Activated CD4-positive, alpha-beta memory T cell treated with anti-CD3 and anti-CD28 coated beads, Interleukin-2, amount 10 ng/mL, durations not matched to agents 7 days and 5 days (primary cell): ENCODE data around the gene KBTBD2. TPM values are rescaled to one million over a fixed set of nuclear protein-coding genes. Genes with fewer than 3 reads are reported as not detected.
"Not testable (repeated sequence)": the region's sequence is repeated elsewhere in the genome, so short reads cannot be mapped to it uniquely, and the experiment has no call there.

ENCODE experiments used
- CTCF ChIA-PET: fragments of 350-600 bp; sonication (Branson Sonifier 250); formaldehyde crosslinking; loops from one replicate; lab custom pipeline; 2021; ENCODE audit warnings: antibody characterized with exemption, inconsistent platforms; lab: Charles Lee
- POLR2A ChIA-PET: fragments of 350-600 bp; sonication (Branson Sonifier 250); formaldehyde crosslinking; loops from one replicate; lab custom pipeline; 2021; ENCODE audit warnings: antibody characterized with exemption; lab: Charles Lee
- DNase-seq: peaks from one replicate; pipeline ENCODE4 v3.0.0-alpha.2; 2020
- H3K27ac Mint-ChIP-seq: one replicate; pipeline ENCODE4 v1.8.0; 2021; ENCODE audit warnings: mild to moderate bottlenecking, mixed read lengths
- H3K27me3 Mint-ChIP-seq: one replicate; pipeline ENCODE4 v1.8.0; 2021; ENCODE audit warnings: mixed read lengths
- H3K36me3 Mint-ChIP-seq: one replicate; pipeline ENCODE4 v1.8.0; 2021; ENCODE audit warnings: low read depth, mixed read lengths
- H3K4me1 Mint-ChIP-seq: one replicate; pipeline ENCODE4 v1.8.0; 2021; ENCODE audit warnings: mixed read lengths
- H3K4me3 Mint-ChIP-seq: one replicate; pipeline ENCODE4 v1.8.0; 2021; ENCODE audit warnings: mild to moderate bottlenecking, mixed read lengths
- H3K9me3 Mint-ChIP-seq: one replicate; pipeline ENCODE4 v1.8.0; 2021; ENCODE audit warnings: mixed read lengths
- total RNA-seq, 2 experiments: library from RNA; stranded (reverse); gene quantifications; one replicate each; pipeline ENCODE4 v1.2.3, GENCODE V29; 2021

KBTBD2 gene
- total RNA-seq, 2 experiments from 2014 or later, result 43.8 to 45.6 TPM

GRCh38 chr7:32869716-32870115 lies 21.8 kb downstream of the KBTBD2 start:
- ChIA-PET POLR2A (no interaction called here), CTCF (interaction anchor here (1.2 to 5.9 kb wide), 2 partner anchors 9 to 23 kb away, joined by 3 to 30 read pairs; no protein-coding TSS in a partner anchor)
- Mint-ChIP-seq H3K27me3 (no peaks in the 10 kb centered on the region), H3K27ac (no peak overlapping the region), H3K4me3 (no peak overlapping the region), H3K4me1 (peaks cover 16% of the 10 kb centered on the region), H3K9me3 (no peaks in the 10 kb centered on the region), H3K36me3 (peaks cover 77% of the 10 kb centered on the region)
- DNase-seq, result no peak

DNA sequence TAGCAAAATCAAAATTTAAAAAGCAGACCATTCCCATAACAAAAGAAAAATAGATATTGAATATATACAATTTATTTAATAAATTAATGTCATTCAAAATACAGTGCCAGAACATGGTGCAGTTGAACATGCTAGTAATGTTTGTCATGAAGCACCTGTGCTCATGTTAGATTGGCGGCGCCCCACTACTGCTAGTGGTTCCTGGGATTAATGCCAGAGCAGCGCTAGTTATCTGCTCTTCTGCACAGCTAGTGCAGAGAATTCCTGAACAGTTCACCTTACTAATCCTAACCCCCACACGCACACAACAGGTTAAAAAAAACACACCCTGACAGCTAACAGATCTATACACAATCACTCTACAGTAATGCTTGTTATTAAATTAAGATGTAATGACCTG lies 23.4 kb downstream of the KBTBD2 start:
- ChIA-PET CTCF (interaction anchor here (0.9 to 5.9 kb wide), 3 partner anchors 14 to 75 kb away, joined by 3 to 30 read pairs (median 3); no protein-coding TSS in a partner anchor), POLR2A (interaction anchor here (2.5 kb wide), 1 partner anchor 23 kb away, joined by 14 read pairs; the partner anchor contains the start of gene KBTBD2)
- Mint-ChIP-seq H3K4me1 (peaks cover 16% of the 10 kb centered on the region), H3K4me3 (no peak overlapping the region), H3K27me3 (no peaks in the 10 kb centered on the region), H3K27ac (no peak overlapping the region), H3K36me3 (peaks cover 77% of the 10 kb centered on the region), H3K9me3 (no peaks in the 10 kb centered on the region)
- DNase-seq, result no peak

DNA sequence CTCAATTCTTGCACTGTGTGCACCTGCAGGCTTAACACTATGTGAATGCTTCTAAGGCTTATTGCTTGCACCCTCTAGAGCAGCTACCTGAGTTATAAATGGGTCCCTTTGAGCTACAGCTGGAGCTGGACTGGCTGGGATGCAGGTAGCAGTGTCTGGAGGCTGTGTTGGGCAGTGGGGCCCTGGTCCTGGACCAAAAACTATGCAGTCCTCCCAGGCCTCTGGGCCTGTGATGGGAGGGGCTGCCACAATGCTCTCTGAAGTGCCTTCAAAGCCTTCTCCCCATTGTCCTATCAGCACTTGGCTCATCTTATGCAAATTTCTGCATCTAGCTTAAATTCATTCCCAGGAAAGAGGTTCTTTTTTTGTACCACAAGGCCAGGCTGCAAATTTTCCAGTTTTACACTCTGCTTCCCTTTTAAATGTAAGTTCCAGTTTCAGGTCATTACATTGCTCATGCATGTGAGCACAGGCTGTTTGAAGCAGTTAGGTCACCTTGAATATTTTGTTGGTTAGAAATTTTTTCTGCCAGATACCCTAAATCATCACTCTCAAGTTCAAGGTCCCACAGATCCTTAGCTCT lies 26.0 kb downstream of the KBTBD2 start:
- Mint-ChIP-seq H3K4me1 (peaks cover under 1% of the 10 kb centered on the region), H3K36me3 (peaks cover 56% of the 10 kb centered on the region), H3K27ac (no peak overlapping the region), H3K9me3 (no peaks in the 10 kb centered on the region), H3K4me3 (no peak overlapping the region), H3K27me3 (no peaks in the 10 kb centered on the region)
- no peak for DNase-seq
- ChIA-PET POLR2A (interaction anchor here (0.7 to 0.8 kb wide), 3 partner anchors 8 to 145 kb away, joined by 3 read pairs; partner anchors contain the start of gene KBTBD2), CTCF (interaction anchor here (5.9 kb wide), 1 partner anchor 19 kb away, joined by 30 read pairs; no protein-coding TSS in a partner anchor)

DNA sequence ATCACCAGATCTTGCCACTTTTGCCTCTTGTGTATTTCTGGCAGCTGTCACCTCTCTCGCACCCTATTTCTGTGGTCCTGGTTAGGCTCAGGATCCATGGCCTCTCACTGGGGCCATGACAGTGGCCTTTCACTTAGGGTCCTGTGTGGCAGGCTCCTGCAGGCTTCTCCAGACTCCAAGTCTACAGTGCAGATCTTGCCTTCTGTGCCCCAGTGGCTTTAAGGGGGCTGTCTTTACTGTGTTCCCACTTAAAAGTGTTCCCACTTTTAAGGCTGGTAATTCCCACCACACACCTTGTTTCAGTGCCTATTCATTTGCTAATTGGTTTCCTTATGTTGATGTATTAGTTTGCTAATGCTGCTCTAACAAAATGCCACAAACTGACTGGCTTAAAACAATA lies 27.7 kb downstream of the KBTBD2 start:
- H3K27ac Mint-ChIP-seq, H3K9me3 Mint-ChIP-seq, H3K27me3 Mint-ChIP-seq, POLR2A ChIA-PET, H3K4me3 Mint-ChIP-seq, H3K4me1 Mint-ChIP-seq, DNase-seq: not testable (repeated sequence)
- H3K36me3 Mint-ChIP-seq, result peaks cover 41% of the 10 kb centered on the region
- CTCF ChIA-PET, result interaction anchor here (0.6 kb wide), 1 partner anchor 18 kb away, joined by 3 read pairs; no protein-coding TSS in a partner anchor

DNA sequence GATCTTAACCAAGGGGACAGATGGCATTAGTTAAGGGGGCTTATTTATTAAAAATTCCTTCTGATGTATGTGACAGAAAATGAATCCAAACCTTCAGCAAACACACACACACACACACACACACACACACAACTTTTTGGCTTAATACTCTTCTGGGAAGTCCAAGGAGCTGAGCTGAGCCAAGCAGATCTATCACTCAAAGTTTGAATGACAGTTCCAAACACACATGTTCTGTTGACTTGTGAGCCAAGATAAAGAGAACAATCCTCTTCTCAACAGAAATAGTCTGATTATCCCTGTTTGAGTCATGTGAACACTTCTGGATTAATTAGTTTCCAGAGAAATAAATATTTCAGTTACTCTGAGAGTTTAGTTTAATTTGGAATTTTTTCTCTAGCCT lies 31.5 kb downstream of the KBTBD2 start:
- ChIA-PET POLR2A (interaction anchor here (1.2 kb wide), 1 partner anchor 15 kb away, joined by 5 read pairs; no protein-coding TSS in a partner anchor), CTCF (interaction anchor here (0.8 to 1.8 kb wide), 2 partner anchors 14 to 64 kb away, joined by 3 to 7 read pairs; no protein-coding TSS in a partner anchor)
- no peak overlapping the region for H3K27ac Mint-ChIP-seq
- H3K9me3 Mint-ChIP-seq, result no peaks in the 10 kb centered on the region
- peaks cover 8% of the 10 kb centered on the region for H3K36me3 Mint-ChIP-seq
- H3K4me3 Mint-ChIP-seq, result no peak overlapping the region
- no peak for DNase-seq
- peaks cover 3% of the 10 kb centered on the region for H3K4me1 Mint-ChIP-seq
- peaks cover 11% of the 10 kb centered on the region for H3K27me3 Mint-ChIP-seq

GRCh38 chr7:32858648-32859047 lies 32.9 kb downstream of the KBTBD2 start:
- DNase-seq, result no peak
- ChIA-PET POLR2A (no interaction called here), CTCF (interaction anchor here (1.3 to 2.0 kb wide), 2 partner anchors 12 to 13 kb away, joined by 4 to 8 read pairs; no protein-coding TSS in a partner anchor)
- H3K36me3 Mint-ChIP-seq, result no peaks in the 10 kb centered on the region
- H3K27me3 Mint-ChIP-seq, result peaks cover 21% of the 10 kb centered on the region
- peaks cover 3% of the 10 kb centered on the region for H3K4me1 Mint-ChIP-seq
- no peak overlapping the region for H3K27ac Mint-ChIP-seq
- H3K9me3 Mint-ChIP-seq, result no peaks in the 10 kb centered on the region
- H3K4me3 Mint-ChIP-seq, result no peak overlapping the region

GRCh38 chr7:32857063-32857462 lies 34.5 kb downstream of the KBTBD2 start:
- H3K27ac Mint-ChIP-seq, POLR2A ChIA-PET, DNase-seq, H3K4me3 Mint-ChIP-seq, H3K4me1 Mint-ChIP-seq, H3K9me3 Mint-ChIP-seq, H3K36me3 Mint-ChIP-seq: not testable (repeated sequence)
- CTCF ChIA-PET, result interaction anchor here (2.0 kb wide), 1 partner anchor 11 kb away, joined by 8 read pairs; no protein-coding TSS in a partner anchor
- H3K27me3 Mint-ChIP-seq, result peaks cover 29% of the 10 kb centered on the region

DNA sequence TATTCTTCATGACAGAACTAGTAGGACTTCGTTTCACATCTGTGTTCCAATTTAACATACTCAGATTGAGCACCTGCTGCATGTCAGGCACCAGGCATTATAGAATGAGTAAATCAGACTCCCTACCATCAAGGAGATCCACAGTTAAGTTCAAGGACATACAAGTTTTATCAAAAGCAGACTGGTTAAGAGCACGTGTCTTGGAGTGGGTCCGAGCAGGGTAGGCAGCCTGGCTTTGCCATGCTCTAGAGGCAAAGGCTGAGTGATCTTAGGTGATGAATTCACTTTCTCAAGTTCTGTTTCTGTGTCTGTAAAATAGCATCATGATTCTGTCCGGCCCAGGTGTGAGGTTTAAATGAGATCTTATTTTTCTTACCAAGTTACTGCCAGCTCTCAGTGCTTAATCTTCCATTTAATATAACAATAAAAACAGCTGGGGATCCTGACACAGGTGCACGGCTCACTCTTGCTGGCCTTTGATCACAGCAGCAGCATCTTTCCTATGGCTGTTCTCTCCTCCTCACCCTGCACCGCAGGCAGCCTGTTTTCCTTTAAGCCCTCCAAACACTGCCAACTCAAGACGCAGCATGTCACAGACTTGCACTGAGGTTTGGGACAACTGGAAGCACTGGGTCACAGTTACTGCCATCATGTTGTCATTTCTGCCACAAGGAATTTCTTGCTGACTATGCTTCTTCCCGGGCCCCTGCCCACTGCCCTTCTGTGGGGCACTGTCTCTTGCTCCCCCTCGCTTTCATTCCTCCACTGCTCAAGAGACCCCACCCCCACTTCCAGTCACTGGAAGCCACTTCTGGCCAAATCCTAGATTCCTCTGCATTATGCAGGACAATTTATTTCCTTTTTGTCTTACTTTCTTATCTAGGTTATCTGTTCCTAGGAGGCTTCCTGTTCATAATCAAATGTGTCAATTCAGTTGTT lies 35.5 kb downstream of the KBTBD2 start:
- POLR2A ChIA-PET, H3K27ac Mint-ChIP-seq: not testable (repeated sequence)

DNA sequence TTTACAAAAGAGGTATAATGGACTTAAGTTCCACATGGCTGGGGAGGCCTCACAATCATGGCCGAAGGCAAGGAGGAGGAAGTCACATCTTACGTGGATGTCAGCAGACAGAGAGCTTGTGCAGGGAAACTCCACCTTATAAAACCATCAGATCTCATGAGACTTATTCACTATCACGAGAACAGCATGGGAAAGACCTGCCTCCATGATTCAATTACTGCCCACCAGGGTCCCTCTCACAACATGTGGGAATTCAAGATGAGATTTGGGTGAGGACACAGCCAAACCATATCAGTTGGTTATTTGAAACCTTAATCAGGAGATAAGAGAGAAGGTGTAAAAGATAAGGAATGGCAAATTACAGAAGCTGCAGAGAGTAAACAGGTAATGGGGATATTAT lies 40.9 kb downstream of the KBTBD2 start:
- H3K27ac Mint-ChIP-seq, DNase-seq, H3K4me3 Mint-ChIP-seq, POLR2A ChIA-PET, H3K9me3 Mint-ChIP-seq, CTCF ChIA-PET, H3K36me3 Mint-ChIP-seq: not testable (repeated sequence)
- Mint-ChIP-seq H3K27me3 (peaks cover 47% of the 10 kb centered on the region), H3K4me1 (peaks cover 11% of the 10 kb centered on the region)

More for the DNA sequence above, 35.5 kb downstream of the KBTBD2 start:
- DNase-seq, H3K4me1 Mint-ChIP-seq, H3K9me3 Mint-ChIP-seq, H3K4me3 Mint-ChIP-seq, H3K36me3 Mint-ChIP-seq, CTCF ChIA-PET: not testable (repeated sequence)
- peaks cover 34% of the 10 kb centered on the region for H3K27me3 Mint-ChIP-seq

DNA sequence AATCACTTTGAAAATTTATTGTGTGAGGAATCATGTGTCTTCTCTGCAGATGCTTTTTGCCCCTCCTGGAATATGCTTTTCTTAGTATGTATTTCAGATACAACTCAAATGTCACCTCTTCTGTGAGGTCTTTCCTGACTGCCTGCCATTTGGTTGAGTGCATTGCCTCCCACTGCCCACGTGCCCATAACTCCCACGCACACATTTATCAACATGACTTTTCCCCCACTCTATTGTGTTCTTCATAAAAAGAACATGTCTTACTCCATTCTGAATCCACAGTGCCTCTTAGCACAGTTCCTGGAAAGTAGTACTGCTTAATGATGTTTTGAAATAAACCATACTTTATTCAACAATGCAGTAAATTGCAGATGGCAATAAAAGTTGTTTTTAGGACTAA lies 42.9 kb downstream of the KBTBD2 start:
- H3K9me3 Mint-ChIP-seq, H3K4me3 Mint-ChIP-seq, DNase-seq, H3K27ac Mint-ChIP-seq, H3K36me3 Mint-ChIP-seq, POLR2A ChIA-PET: not testable (repeated sequence)
- CTCF ChIA-PET, result interaction anchor here (4.6 kb wide), 1 partner anchor 94 kb away, joined by 67 read pairs; no protein-coding TSS in a partner anchor
- Mint-ChIP-seq H3K27me3 (peaks cover 33% of the 10 kb centered on the region), H3K4me1 (peaks cover 14% of the 10 kb centered on the region)

- Mint-ChIP-seq H3K4me1 (peaks cover 14% of the 10 kb centered on the region), H3K27ac (no peak overlapping the region), H3K9me3 (no peaks in the 10 kb centered on the region), H3K36me3 (no peaks in the 10 kb centered on the region), H3K27me3 (peaks cover 23% of the 10 kb centered on the region), H3K4me3 (no peak overlapping the region)
- POLR2A ChIA-PET, result interaction anchor here (0.7 to 2.9 kb wide), 5 partner anchors 45 to 351 kb away, joined by 3 to 15 read pairs (median 4); partner anchors contain the start of gene KBTBD2
- DNase-seq, result peak; percentile 89
- CTCF ChIA-PET, result interaction anchor here (0.6 to 4.6 kb wide), 49 partner anchors 9 to 308 kb away, joined by 3 to 67 read pairs (median 6); partner anchors contain the start of genes FKBP9, KBTBD2, NT5C3A and RP9
Measured at GRCh38 chr7:32846630-32847225, 44.8 kb downstream of the KBTBD2 start.

- not testable (repeated sequence) for H3K9me3 Mint-ChIP-seq, DNase-seq, H3K4me3 Mint-ChIP-seq, H3K27ac Mint-ChIP-seq, H3K36me3 Mint-ChIP-seq
- Mint-ChIP-seq H3K4me1 (peaks cover 14% of the 10 kb centered on the region), H3K27me3 (peaks cover 12% of the 10 kb centered on the region)
- ChIA-PET CTCF (interaction anchor here (0.6 to 4.6 kb wide), 8 partner anchors 18 to 264 kb away, joined by 3 to 67 read pairs (median 22); partner anchors contain the start of gene RP9), POLR2A (interaction anchor here (1.8 to 2.9 kb wide), 3 partner anchors 47 to 263 kb away, joined by 5 to 15 read pairs (median 7); partner anchors contain the start of gene KBTBD2)
Measured at GRCh38 chr7:32844748-32845147, 46.8 kb downstream of the KBTBD2 start.
